Stimulated activated effector memory CD8-positive, alpha-beta T cell treated with anti-CD3 and anti-CD28 coated beads, Interleukin-12 subunit alpha, Interleukin-12 subunit beta, amount 100 ng/mL, for 72 hours (primary cell): ENCODE results near the gene ULK4.
"Not testable (repeated sequence)": the region's sequence is repeated elsewhere in the genome, so short reads cannot be mapped to it uniquely, and the experiment has no call there.

ENCODE experiments used
- ATAC-seq: fragments of 150-1000 bp; cut with Tn5 transposase; 2 replicates; pipeline ENCODE4 v1.10.0; 2021
- DNase-seq, 2 donors: peaks; one replicate each; pipeline ENCODE4 v3.0.0; 2021 to 2022; ENCODE audit warnings: low spot score in 2 of 2
- H3K27ac Mint-ChIP-seq: one replicate; pipeline ENCODE4 v1.8.0; 2022; ENCODE audit warnings: mild to moderate bottlenecking, mixed read lengths
- H3K36me3 Mint-ChIP-seq: one replicate; pipeline ENCODE4 v1.8.0; 2022; ENCODE audit warnings: mild to moderate bottlenecking, mixed read lengths
- H3K4me1 Mint-ChIP-seq: one replicate; pipeline ENCODE4 v1.8.0; 2022; ENCODE audit warnings: mixed read lengths
- H3K4me3 Mint-ChIP-seq: one replicate; pipeline ENCODE4 v1.8.0; 2022; ENCODE audit warnings: mild to moderate bottlenecking, mixed read lengths
- H3K9me3 Mint-ChIP-seq: one replicate; pipeline ENCODE4 v1.8.0; 2022; ENCODE audit warnings: mixed read lengths

ULK4 gene

DNA sequence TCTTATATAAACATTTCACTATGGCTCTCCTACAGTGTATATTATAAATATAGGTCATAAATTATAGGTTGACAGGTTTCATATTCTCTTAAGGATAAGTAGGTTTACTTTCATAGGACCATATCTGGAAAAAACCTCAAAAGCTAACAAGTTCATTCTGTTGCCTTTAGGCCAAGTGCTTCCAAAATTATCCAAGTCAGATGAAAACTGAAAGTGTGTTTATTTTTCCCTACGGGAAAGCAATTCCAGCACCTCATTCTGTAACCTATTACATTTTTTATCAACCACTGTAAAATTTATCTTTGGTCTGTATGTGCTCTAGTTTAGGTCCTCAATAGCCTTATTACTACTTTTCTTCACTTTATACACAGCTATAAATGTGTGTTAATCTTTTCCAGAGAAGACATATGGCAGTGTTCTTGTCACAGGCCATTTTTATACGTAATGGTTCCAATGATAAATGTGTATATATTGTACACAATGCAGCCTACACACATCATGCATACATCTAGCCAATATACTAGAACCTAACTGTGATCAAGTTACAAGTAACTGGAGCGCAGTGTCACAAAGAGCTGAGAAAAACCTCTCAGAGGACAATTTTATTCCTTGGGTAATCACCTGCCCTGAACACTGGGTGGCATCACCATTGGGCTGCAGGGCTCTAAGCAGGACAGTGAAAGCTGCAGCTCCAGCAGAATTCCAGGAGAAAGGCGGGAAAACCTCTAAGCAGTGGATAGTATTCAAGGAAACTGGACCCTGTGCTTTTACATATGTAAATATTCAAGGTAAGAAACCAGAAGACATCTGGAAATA is 511.3 kb downstream of the ULK4 start:
- peaks cover 6% of the 10 kb centered on the region for H3K9me3 Mint-ChIP-seq
- no peak overlapping the region for H3K4me3 Mint-ChIP-seq
- no peaks in the 10 kb centered on the region for H3K4me1 Mint-ChIP-seq
- DNase-seq = no peak
- H3K36me3 Mint-ChIP-seq = peaks cover 6% of the 10 kb centered on the region
- ATAC-seq = no peak
- no peak overlapping the region for H3K27ac Mint-ChIP-seq

DNA sequence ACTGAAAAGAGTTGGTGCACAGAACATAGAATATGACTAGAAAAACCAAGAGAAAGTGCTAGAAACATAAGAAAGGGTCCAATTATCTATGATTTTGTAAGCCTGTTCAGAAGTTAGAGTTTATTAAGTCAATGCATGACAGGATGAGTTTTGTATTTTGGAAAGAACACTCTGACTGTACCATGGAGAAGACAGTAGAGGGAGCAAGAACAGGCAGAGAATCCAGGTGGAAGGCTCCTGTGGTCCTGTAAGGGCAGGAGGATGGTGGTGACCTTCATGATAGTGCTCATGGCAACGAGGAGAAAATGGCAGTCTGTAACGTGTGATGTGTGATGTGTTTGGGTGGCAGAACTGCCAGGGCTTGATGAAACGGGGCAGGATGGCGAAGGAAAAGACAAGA is 513.5 kb downstream of the ULK4 start:
- Mint-ChIP-seq H3K4me3 (no peak overlapping the region), H3K9me3 (peaks cover 9% of the 10 kb centered on the region), H3K4me1 (no peaks in the 10 kb centered on the region), H3K27ac (no peak overlapping the region), H3K36me3 (no peaks in the 10 kb centered on the region)
- DNase-seq (no peak), ATAC-seq (no peak)

DNA sequence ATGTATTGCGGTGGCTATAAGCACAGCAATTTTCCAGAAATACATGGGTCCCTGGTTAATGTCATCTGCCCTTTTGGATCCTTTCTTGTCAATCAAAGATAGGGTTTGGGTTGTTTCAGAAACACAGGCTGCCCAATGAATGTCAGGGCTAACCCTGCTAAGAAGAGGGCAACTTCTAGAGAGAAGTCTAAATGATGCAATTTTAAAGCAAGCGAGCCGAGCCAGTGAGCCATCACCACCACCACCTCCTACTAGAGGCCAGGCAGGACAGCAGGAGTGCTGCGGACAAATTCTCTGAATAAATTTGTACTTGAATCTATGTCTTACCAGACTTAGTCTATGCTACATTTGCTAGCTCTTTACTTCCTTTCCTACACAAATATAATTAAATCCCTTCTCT is 514.2 kb downstream of the ULK4 start:
- H3K27ac Mint-ChIP-seq = no peak overlapping the region
- peaks cover 9% of the 10 kb centered on the region for H3K9me3 Mint-ChIP-seq
- H3K4me3 Mint-ChIP-seq = no peak overlapping the region
- H3K36me3 Mint-ChIP-seq = no peaks in the 10 kb centered on the region
- no peak for DNase-seq
- no peak for ATAC-seq
- H3K4me1 Mint-ChIP-seq = no peaks in the 10 kb centered on the region

DNA sequence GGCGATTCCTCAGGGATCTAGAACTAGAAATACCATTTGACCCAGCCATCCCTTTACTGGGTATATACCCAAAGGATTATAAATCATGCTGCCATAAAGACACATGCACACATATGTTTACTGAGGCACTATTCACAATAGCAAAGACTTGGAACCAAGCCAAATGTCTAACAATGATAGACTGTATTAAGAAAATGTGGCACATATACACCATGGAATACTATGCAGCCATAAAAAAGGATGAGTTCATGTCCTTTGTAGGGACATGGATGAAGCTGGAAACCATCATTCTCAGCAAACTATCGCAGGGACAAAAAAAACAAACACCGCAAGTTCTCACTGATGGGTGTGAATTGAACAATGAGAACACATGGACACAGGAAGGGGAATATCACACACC is 515.6 kb downstream of the ULK4 start:
- H3K9me3 Mint-ChIP-seq, H3K36me3 Mint-ChIP-seq, DNase-seq, H3K27ac Mint-ChIP-seq, H3K4me3 Mint-ChIP-seq, H3K4me1 Mint-ChIP-seq, ATAC-seq: not testable (repeated sequence)

DNA sequence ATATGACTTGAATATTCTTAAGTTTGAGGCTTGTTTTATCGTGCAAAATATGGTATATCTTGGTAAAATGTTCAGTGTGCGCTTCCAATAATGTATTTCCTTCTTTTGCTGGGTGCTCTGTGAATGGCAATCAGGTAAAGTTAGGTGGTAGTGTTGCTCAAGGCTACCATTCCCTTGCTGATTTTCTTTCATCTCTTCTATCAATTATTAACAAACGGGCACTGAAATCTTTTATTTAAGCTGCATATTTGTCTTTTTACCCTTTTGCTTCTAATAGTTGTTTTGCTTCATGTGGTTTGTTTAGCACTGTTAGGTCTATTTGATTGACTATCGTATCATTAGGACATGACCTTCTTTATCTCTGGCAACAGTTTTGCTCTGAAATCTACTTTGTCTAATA is 520.3 kb downstream of the ULK4 start:
- Mint-ChIP-seq H3K4me3 (no peak overlapping the region), H3K36me3 (no peaks in the 10 kb centered on the region), H3K4me1 (no peaks in the 10 kb centered on the region), H3K9me3 (peaks cover 8% of the 10 kb centered on the region), H3K27ac (no peak overlapping the region)
- no peak for ATAC-seq
- no peak for DNase-seq

DNA sequence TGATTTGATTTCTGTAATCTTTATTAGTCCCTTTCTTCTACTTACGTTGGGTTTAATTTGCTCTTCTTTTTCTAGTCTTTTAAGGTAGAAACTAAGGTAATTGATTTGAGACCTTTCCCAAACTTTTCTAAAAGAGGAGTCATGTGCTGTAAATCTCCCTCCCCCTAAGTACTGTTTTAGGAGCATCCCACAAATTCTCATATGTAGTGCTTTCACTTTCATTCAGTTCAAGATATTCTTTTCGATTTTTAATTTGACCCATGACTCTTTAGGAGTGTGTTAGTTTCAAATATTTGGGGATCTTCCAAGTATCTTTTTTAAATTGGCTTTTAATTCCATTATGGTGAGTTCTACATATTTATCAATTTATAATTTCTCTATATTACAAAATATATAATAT is 520.8 kb downstream of the ULK4 start:
- DNase-seq (no peak), ATAC-seq (no peak)
- no peaks in the 10 kb centered on the region for H3K4me1 Mint-ChIP-seq
- H3K36me3 Mint-ChIP-seq = no peaks in the 10 kb centered on the region
- H3K4me3 Mint-ChIP-seq = no peak overlapping the region
- peaks cover 8% of the 10 kb centered on the region for H3K9me3 Mint-ChIP-seq
- no peak overlapping the region for H3K27ac Mint-ChIP-seq

DNA sequence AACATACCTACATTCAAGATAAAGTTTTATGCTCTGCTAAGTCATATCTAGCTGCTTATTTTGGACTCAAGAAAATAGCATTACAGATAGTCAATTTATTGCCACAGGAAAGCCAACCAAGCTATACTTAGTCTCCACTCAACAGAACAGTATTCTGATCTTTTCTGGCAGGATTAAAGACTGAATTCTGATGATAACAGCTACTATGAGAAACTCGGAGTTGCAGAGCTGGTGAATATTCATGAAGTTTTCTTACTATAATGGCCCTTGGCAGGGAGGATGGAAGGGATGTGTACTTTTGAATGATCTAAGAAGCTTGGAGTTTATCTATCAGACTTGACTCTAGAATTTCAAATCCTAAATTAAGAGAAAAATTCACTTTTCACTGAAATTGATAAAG is 524.9 kb downstream of the ULK4 start:
- H3K27ac Mint-ChIP-seq = no peak overlapping the region
- no peak overlapping the region for H3K4me3 Mint-ChIP-seq
- no peak for ATAC-seq
- no peaks in the 10 kb centered on the region for H3K36me3 Mint-ChIP-seq
- H3K9me3 Mint-ChIP-seq = peaks cover 5% of the 10 kb centered on the region
- DNase-seq = no peak
- no peaks in the 10 kb centered on the region for H3K4me1 Mint-ChIP-seq

DNA sequence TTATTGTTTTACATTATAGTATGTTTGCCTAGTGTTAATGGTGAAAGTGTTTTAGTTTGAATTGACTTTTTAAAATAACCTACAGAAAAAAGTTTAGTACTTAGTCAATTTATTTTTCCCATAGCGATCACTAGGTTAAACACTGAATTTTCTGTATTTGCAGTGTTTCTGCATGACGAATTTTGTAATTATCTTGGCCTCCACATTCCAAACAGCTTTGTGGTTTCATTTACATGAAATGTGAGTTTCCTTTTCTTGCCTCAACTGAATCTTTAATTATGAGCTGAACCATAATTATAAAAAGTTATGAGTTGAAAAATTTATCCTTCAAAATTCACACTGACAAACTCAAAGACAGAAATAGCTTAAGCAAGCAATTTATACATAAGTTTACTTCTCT is 527.1 kb downstream of the ULK4 start:
- DNase-seq (no peak), ATAC-seq (no peak)
- no peaks in the 10 kb centered on the region for H3K4me1 Mint-ChIP-seq
- H3K4me3 Mint-ChIP-seq = no peak overlapping the region
- H3K36me3 Mint-ChIP-seq = no peaks in the 10 kb centered on the region
- H3K27ac Mint-ChIP-seq = no peak overlapping the region
- no peaks in the 10 kb centered on the region for H3K9me3 Mint-ChIP-seq

DNA sequence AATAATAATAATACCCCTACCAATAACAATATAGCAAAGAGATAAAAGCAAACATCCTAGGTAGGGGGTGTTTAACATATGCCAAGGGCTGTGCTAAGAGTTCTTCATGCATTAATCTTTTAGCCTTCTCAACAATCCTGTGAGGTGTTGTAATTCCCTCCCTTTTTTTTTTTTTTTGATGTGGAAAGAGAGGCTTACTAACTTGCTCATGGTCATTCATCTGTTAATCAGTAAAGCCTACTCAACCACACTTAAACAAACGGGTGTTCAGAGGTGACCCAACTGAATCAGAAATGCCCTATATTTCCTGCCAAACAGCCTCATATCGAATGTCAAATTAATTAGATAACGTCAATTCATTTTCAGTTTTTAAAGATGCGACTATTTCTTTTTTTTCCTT is 530.5 kb downstream of the ULK4 start:
- no peak for DNase-seq
- H3K4me1 Mint-ChIP-seq = peaks cover 3% of the 10 kb centered on the region
- no peak overlapping the region for H3K27ac Mint-ChIP-seq
- H3K9me3 Mint-ChIP-seq = peaks cover 7% of the 10 kb centered on the region
- no peaks in the 10 kb centered on the region for H3K36me3 Mint-ChIP-seq
- no peak for ATAC-seq
- H3K4me3 Mint-ChIP-seq = no peak overlapping the region

DNA sequence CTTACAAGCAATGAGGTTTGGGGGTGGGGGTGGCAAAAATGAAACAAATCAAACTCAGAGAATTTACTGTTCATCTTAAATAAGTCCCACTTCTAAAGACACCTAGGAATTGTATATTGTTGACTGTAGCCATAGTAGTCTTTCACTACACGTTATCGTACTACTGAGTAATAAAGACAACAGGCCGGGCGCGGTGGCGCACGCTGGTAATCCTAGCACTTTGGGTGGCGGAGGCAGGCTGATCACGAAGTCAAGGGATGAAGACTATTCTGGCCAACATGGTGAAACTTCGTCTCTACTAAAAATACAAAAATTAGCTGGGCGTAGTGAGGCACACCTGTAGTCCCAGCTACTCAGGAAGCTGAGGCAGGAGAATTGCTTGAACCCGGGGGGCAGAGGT is 531.0 kb downstream of the ULK4 start:
- H3K9me3 Mint-ChIP-seq = peaks cover 10% of the 10 kb centered on the region
- DNase-seq (no peak), ATAC-seq (no peak)
- no peak overlapping the region for H3K27ac Mint-ChIP-seq
- peaks cover 7% of the 10 kb centered on the region for H3K4me1 Mint-ChIP-seq
- no peaks in the 10 kb centered on the region for H3K36me3 Mint-ChIP-seq
- no peak overlapping the region for H3K4me3 Mint-ChIP-seq

DNA sequence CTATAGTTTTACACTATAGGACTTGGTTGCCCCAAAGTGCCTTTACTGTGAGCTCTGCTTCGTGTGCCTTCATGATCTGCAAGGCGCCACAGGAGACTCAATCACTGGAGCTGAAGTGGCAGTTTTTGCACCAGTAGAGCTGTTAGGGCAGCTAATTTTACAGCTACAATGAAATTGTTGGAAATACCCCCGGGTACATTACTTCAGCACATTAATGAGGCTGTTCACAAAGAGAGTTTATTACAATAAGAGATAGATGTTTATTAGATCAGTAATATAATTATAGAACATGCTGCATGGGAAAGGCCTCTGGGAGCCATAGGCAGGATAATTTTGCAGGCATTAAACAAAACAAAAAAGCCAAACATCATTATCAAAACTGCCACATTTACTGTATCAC is 531.5 kb downstream of the ULK4 start:
- Mint-ChIP-seq H3K9me3 (peaks cover 12% of the 10 kb centered on the region), H3K27ac (no peak overlapping the region), H3K36me3 (no peaks in the 10 kb centered on the region), H3K4me3 (no peak overlapping the region), H3K4me1 (peaks cover 12% of the 10 kb centered on the region)
- no peak for DNase-seq
- no peak for ATAC-seq

DNA sequence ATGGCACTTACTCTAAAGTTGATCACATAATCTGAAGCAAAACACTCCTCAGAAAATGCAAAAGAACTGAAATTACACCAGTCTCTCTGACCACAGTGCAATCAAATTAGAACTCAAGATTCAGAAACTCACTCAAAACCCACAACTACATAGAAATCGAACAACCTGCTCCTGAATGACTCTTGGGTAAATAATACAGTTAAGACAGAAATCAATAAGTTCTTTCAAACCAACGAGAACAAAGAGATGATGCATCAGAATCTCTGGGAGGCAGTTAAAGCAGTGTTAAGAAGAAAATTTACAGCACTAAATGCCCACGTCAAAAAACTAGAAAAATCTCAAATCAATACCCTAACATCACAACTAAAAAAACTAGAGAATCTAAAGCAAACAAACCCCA is 535.4 kb downstream of the ULK4 start:
- H3K36me3 Mint-ChIP-seq = no peaks in the 10 kb centered on the region
- H3K27ac Mint-ChIP-seq = no peak overlapping the region
- peaks cover 12% of the 10 kb centered on the region for H3K9me3 Mint-ChIP-seq
- H3K4me3 Mint-ChIP-seq = no peak overlapping the region
- DNase-seq (no peak), ATAC-seq (no peak)
- peaks cover 32% of the 10 kb centered on the region for H3K4me1 Mint-ChIP-seq

DNA sequence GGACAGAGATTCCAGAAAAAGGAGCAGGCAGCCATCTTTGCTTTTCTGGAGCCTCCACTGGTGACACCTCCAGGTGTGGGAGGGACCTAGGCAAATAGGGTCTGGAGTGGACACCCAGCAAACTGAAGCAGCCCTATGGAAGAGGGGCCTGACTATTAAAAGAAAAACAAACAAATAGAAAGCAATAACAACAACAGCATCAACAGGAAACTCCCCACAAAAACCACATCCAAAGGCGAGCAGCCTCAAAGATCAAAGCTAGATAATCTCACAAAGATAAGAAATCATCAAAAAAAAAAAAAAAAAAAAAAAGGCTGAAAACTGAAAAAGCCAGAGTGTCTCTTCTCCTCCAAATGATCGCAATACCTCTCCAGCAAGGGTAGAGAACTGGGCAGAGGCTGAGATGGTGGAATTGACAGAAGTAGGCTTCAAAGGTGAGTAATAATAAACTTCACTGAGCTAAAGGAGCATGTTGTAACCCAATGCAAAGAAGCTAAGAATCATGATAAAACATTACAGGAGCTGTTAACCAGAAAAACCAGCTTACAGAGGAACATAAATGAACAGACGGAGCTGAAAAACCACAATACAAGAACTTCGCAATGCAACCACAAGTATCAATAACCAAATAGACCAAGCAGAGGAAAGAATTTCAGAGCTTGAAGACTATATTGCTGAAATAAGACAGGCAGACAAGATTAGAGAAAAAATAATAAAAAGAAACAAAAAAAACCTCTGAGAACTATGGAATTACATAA is 537.2 kb downstream of the ULK4 start:
- no peak for DNase-seq
- peaks cover 34% of the 10 kb centered on the region for H3K4me1 Mint-ChIP-seq
- peak overlapping the region; percentile 44 for H3K27ac Mint-ChIP-seq
- ATAC-seq = no peak
- peaks cover 12% of the 10 kb centered on the region for H3K9me3 Mint-ChIP-seq
- no peaks in the 10 kb centered on the region for H3K36me3 Mint-ChIP-seq
- H3K4me3 Mint-ChIP-seq = no peak overlapping the region

DNA sequence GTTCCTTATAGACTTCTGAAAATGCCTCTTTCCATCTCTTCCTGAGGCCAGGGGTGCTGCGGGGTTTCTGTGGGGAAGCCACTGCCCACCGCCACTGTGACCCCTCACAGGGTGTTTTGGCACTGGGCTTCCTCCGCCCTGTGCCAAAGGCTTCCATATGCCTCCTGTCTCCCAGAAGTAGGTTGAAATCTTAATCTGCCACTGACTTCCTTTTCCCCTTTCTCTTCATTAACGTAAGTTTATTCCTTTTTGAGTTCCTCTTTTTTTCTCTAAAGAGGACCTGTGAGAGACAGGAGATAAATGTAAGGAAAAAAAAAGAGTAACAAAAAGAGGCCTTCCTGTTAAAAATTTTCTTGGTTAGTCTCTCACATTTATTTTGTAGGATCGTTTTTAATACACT is 542.1 kb downstream of the ULK4 start:
- peaks cover 30% of the 10 kb centered on the region for H3K4me1 Mint-ChIP-seq
- no peak for DNase-seq
- peak overlapping the region; percentile 11 for H3K27ac Mint-ChIP-seq
- no peaks in the 10 kb centered on the region for H3K9me3 Mint-ChIP-seq
- no peaks in the 10 kb centered on the region for H3K36me3 Mint-ChIP-seq
- ATAC-seq = no peak
- H3K4me3 Mint-ChIP-seq = peak overlapping the region; percentile 9

DNA sequence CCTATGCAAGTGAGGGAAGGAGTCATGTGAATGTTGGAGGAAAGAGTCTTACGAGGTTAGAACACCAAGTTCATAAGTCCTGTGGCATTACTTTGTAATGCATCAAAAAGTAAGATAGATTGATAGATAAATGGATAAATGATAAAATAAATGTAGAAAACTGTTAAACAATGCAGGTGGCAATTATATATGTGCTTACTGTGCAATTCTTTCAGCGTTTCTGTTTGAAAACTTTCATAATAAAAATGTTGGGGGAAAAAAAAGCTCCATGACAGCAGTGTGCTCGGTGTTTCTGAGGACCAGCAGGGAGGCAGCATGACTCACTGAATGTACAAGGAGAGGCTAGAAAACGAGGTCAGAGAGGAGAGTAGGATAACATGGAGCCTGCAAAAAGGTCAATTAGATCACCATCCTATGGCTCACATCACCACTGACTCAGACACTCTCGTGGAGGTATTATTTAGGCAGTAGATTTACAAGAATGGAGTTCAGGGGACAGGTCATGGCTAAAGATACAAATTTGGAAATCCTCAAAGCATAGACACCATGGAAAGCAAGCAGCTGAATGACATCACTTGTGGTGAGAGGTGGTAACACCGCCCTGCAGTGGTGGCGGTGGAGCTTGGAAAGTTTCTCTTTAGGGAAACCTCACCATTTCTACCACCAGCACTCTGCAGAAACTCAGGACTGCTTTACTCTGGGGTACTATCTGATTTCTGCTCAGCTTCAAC is 542.8 kb downstream of the ULK4 start:
- ATAC-seq = peak; percentile 94
- peak overlapping the region; percentile 9 for H3K4me3 Mint-ChIP-seq
- no peaks in the 10 kb centered on the region for H3K9me3 Mint-ChIP-seq
- H3K27ac Mint-ChIP-seq = peak overlapping the region; percentile 11
- peaks cover 23% of the 10 kb centered on the region for H3K4me1 Mint-ChIP-seq
- DNase-seq = no peak
- H3K36me3 Mint-ChIP-seq = no peaks in the 10 kb centered on the region

DNA sequence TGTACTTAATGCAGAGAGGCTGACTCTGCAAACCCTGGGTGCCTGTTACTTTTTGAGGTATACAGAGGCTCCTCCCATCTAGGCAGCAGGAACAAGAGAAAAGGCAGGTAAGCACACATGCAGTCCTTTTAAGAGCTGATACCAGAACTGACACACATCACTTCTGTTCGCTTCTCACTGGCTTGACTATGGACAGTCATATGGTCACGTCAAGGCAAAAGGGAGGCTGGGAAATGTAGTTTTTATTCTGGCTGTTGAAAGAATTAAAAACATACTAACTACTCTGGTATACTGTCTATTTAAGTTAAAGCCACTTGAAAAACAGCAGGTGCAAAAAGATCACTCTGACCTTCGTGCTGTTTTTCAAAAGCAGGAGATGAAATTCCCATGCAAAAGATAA is 544.3 kb downstream of the ULK4 start:
- DNase-seq (no peak), ATAC-seq (no peak)
- Mint-ChIP-seq H3K4me3 (no peak overlapping the region), H3K4me1 (peaks cover 15% of the 10 kb centered on the region), H3K36me3 (no peaks in the 10 kb centered on the region), H3K27ac (no peak overlapping the region), H3K9me3 (no peaks in the 10 kb centered on the region)
